ENCODE measurements around the gene LRP1.

- no peak for TF ChIP-seq CTCF (optimal IDR thresholded peaks at IDR 0.05 in 1 of 3, IDR thresholded peaks at IDR 0.05 in 1 of 3, conservative IDR thresholded peaks at IDR 0.05 in 1 of 3; ENCODE audit: extremely low read depth in 1 of 3, insufficient read depth in 2 of 3, low read length in 3 of 3)
- TF ChIP-seq EZH2 (IDR thresholded peaks at IDR 0.05; ENCODE audit: low read length): no peak
Observed at GRCh38 chr12:57195186-57195585, 66.9 kb downstream of the LRP1 start.
